ENCODE results near the gene CHM.

- TF ChIP-seq CTCF (conservative IDR thresholded peaks at IDR 0.05; ENCODE audit: low read depth, low read length) (no peak), EZH2 (IDR thresholded peaks at IDR 0.05; ENCODE audit: borderline replicate concordance, low read depth, low read length, poor library complexity, severe bottlenecking) (no peak)
Observed at GRCh38 chrX:85988353-85988752, 59.0 kb downstream of the CHM start.

Measured in A673 (cell line).